Activated naive CD8-positive, alpha-beta T cell treated with anti-CD3 and anti-CD28 coated beads, Interleukin-2, amount 50 U/mL, for 24 hours (primary cell): ENCODE results near the gene ICOSLG.
A peak's percentile ranks its signal among the peaks of the same experiment; 100 is the strongest.
"Not testable (repeated sequence)": the region's sequence is repeated elsewhere in the genome, so short reads cannot be mapped to it uniquely, and the experiment has no call there.

ENCODE experiments used
- ATAC-seq: fragments of 150-1000 bp; cut with Tn5 transposase; one replicate; pipeline ENCODE4 v1.10.0; 2021
- DNase-seq: peaks from one replicate; pipeline ENCODE4 v3.0.0; 2021
- H3K27ac Mint-ChIP-seq: one replicate; pipeline ENCODE4 v1.8.0; 2021; ENCODE audit warnings: mild to moderate bottlenecking, mixed read lengths
- H3K27me3 Mint-ChIP-seq: one replicate; pipeline ENCODE4 v1.8.0; 2021; ENCODE audit warnings: mixed read lengths
- H3K36me3 Mint-ChIP-seq: one replicate; pipeline ENCODE4 v1.8.0; 2021; ENCODE audit warnings: low read depth, mixed read lengths
- H3K4me1 Mint-ChIP-seq: one replicate; pipeline ENCODE4 v1.8.0; 2021; ENCODE audit warnings: mixed read lengths
- H3K4me3 Mint-ChIP-seq: one replicate; pipeline ENCODE4 v1.8.0; 2021; ENCODE audit warnings: mild to moderate bottlenecking, moderate library complexity, mixed read lengths
- H3K9me3 Mint-ChIP-seq: one replicate; pipeline ENCODE4 v1.8.0; 2021; ENCODE audit warnings: mixed read lengths

Gene ICOSLG

GRCh38 chr21:44211978-44212377, 28.8 kb downstream of the ICOSLG start:
- H3K27me3 Mint-ChIP-seq, H3K4me3 Mint-ChIP-seq, DNase-seq, H3K36me3 Mint-ChIP-seq, H3K9me3 Mint-ChIP-seq, H3K27ac Mint-ChIP-seq, H3K4me1 Mint-ChIP-seq, ATAC-seq: not testable (repeated sequence)

- not testable (repeated sequence) for H3K4me1 Mint-ChIP-seq, H3K27ac Mint-ChIP-seq, ATAC-seq
Measured at GRCh38 chr21:44211574-44211973, 29.2 kb downstream of the ICOSLG start.

GRCh38 chr21:44207860-44208646, 32.7 kb downstream of the ICOSLG start:
- peak; percentile 38 for ATAC-seq
- not testable (repeated sequence) for DNase-seq, H3K27ac Mint-ChIP-seq, H3K27me3 Mint-ChIP-seq, H3K9me3 Mint-ChIP-seq, H3K36me3 Mint-ChIP-seq, H3K4me1 Mint-ChIP-seq, H3K4me3 Mint-ChIP-seq

More at GRCh38 chr21:44211574-44211973, 29.2 kb downstream of the ICOSLG start:
- DNase-seq, H3K27me3 Mint-ChIP-seq, H3K9me3 Mint-ChIP-seq, H3K4me3 Mint-ChIP-seq, H3K36me3 Mint-ChIP-seq: not testable (repeated sequence)

- not testable (repeated sequence) for DNase-seq, H3K4me3 Mint-ChIP-seq, H3K4me1 Mint-ChIP-seq, H3K9me3 Mint-ChIP-seq, H3K27ac Mint-ChIP-seq, H3K27me3 Mint-ChIP-seq, H3K36me3 Mint-ChIP-seq
- peak; percentile 53 for ATAC-seq
Measured at GRCh38 chr21:44206698-44207676, 33.8 kb downstream of the ICOSLG start.

GRCh38 chr21:44206187-44206586, 34.6 kb downstream of the ICOSLG start:
- not testable (repeated sequence) for DNase-seq, H3K9me3 Mint-ChIP-seq, H3K4me1 Mint-ChIP-seq, H3K36me3 Mint-ChIP-seq, H3K4me3 Mint-ChIP-seq, H3K27me3 Mint-ChIP-seq, H3K27ac Mint-ChIP-seq, ATAC-seq

- H3K27me3 Mint-ChIP-seq, H3K4me3 Mint-ChIP-seq, H3K27ac Mint-ChIP-seq, H3K4me1 Mint-ChIP-seq, H3K9me3 Mint-ChIP-seq, ATAC-seq, DNase-seq, H3K36me3 Mint-ChIP-seq: not testable (repeated sequence)
Measured at GRCh38 chr21:44202590-44203299, 38.0 kb downstream of the ICOSLG start.

GRCh38 chr21:44199997-44200396, 40.7 kb downstream of the ICOSLG start:
- ATAC-seq, H3K9me3 Mint-ChIP-seq, H3K4me3 Mint-ChIP-seq, H3K4me1 Mint-ChIP-seq, DNase-seq, H3K27ac Mint-ChIP-seq, H3K27me3 Mint-ChIP-seq, H3K36me3 Mint-ChIP-seq: not testable (repeated sequence)

GRCh38 chr21:44199448-44199847, 41.3 kb downstream of the ICOSLG start:
- no peak overlapping the region for H3K4me3 Mint-ChIP-seq
- H3K36me3 Mint-ChIP-seq, result no peaks in the 10 kb centered on the region
- H3K4me1 Mint-ChIP-seq, result peaks cover 5% of the 10 kb centered on the region
- H3K9me3 Mint-ChIP-seq, result no peaks in the 10 kb centered on the region
- H3K27ac Mint-ChIP-seq, result no peak overlapping the region
- DNase-seq, result no peak
- no peak for ATAC-seq
- no peaks in the 10 kb centered on the region for H3K27me3 Mint-ChIP-seq

GRCh38 chr21:44197156-44197516, 43.6 kb downstream of the ICOSLG start:
- not testable (repeated sequence) for H3K36me3 Mint-ChIP-seq, H3K27ac Mint-ChIP-seq, H3K4me3 Mint-ChIP-seq, H3K4me1 Mint-ChIP-seq, DNase-seq, ATAC-seq, H3K27me3 Mint-ChIP-seq, H3K9me3 Mint-ChIP-seq

- DNase-seq (peak; percentile 69), ATAC-seq (peak; percentile 91)
- H3K27me3 Mint-ChIP-seq, H3K4me1 Mint-ChIP-seq, H3K36me3 Mint-ChIP-seq, H3K9me3 Mint-ChIP-seq, H3K27ac Mint-ChIP-seq, H3K4me3 Mint-ChIP-seq: not testable (repeated sequence)
Measured at GRCh38 chr21:44196212-44197155, 44.3 kb downstream of the ICOSLG start.

- not testable (repeated sequence) for H3K9me3 Mint-ChIP-seq, H3K4me3 Mint-ChIP-seq, H3K36me3 Mint-ChIP-seq, H3K4me1 Mint-ChIP-seq, DNase-seq, ATAC-seq, H3K27me3 Mint-ChIP-seq, H3K27ac Mint-ChIP-seq
Measured at GRCh38 chr21:44194888-44195287, 45.9 kb downstream of the ICOSLG start.

- H3K36me3 Mint-ChIP-seq, ATAC-seq, H3K27me3 Mint-ChIP-seq, H3K9me3 Mint-ChIP-seq, H3K27ac Mint-ChIP-seq, H3K4me3 Mint-ChIP-seq, H3K4me1 Mint-ChIP-seq, DNase-seq: not testable (repeated sequence)
Measured at GRCh38 chr21:44194451-44194850, 46.3 kb downstream of the ICOSLG start.

- H3K27ac Mint-ChIP-seq, DNase-seq, H3K4me3 Mint-ChIP-seq, ATAC-seq, H3K4me1 Mint-ChIP-seq, H3K9me3 Mint-ChIP-seq, H3K27me3 Mint-ChIP-seq, H3K36me3 Mint-ChIP-seq: not testable (repeated sequence)
Measured at GRCh38 chr21:44193108-44193507, 47.6 kb downstream of the ICOSLG start.
